HepG2 (cell line): Measurements from ENCODE around the gene WRAP73. TPM values are rescaled to one million over a fixed set of nuclear protein-coding genes. Genes with fewer than 3 reads are reported as not detected.

Source experiments
- ATAC-seq: fragments of 200-7000 bp; cut with Tn5 transposase; 3 replicates; pipeline ENCODE4 v1.9.1; 2020; ENCODE audit warnings: mild to moderate bottlenecking, moderate library complexity
- BruUV-seq: library from RNA; stranded (reverse); fragments of 400-500 nt; replicated peaks from 2 replicates; lab custom pipeline; 2021; lab: Mats Ljungman, UMichigan
- CTCF ChIA-PET: fragments of 300-600 bp; formaldehyde crosslinking; extraction: SDS; loops from one replicate; lab custom pipeline; 2021; ENCODE audit warnings: low total read pairs, inconsistent platforms, low intra/inter-chr PET ratio; lab: Yijun Ruan, JAX
- POLR2A ChIA-PET: fragments of 350-600 bp; sonication (Branson Sonifier 250); formaldehyde crosslinking; loops from one replicate; lab custom pipeline; 2020; ENCODE audit warnings: antibody characterized with exemption, inconsistent platforms; lab: Yijun Ruan, JAX
- DNase-seq: peaks from one replicate; pipeline ENCODE4 v3.0.0-alpha.2; 2015; ENCODE audit warnings: low spot score
- FAIRE-seq: peaks from 3 replicates; lab custom pipeline; 2011; peaks lifted over from hg19 to GRCh38; lab: Jason Lieb, UNC
- H2AFZ ChIP-seq: one replicate; pipeline ENCODE4 v1.6.1; 2011; ENCODE audit warnings: low read length, inconsistent platforms
- H3K27ac ChIP-seq: fragments of 300-600 bp; 3 replicates; pipeline ENCODE4 v1.8.0; 2011; ENCODE audit warnings: mixed run types, mild to moderate bottlenecking, mixed read lengths, low read length, inconsistent platforms; ENCODE audit not compliant: insufficient read depth; ENCODE audit errors: extremely low read length
- H3K27me3 ChIP-seq, 2 experiments: fragments of 200-600 bp in 1 of 2; 2 replicates in 1 of 2; 3 replicates in 1 of 2; pipeline versions ENCODE4 v1.6.0 to v1.8.0; 2011; ENCODE audit warnings: low read length in 2 of 2, mild to moderate bottlenecking in 2 of 2, moderate library complexity in 2 of 2, inconsistent platforms in 1 of 2; ENCODE audit not compliant: insufficient read depth in 2 of 2, control insufficient read depth in 1 of 2
- H3K36me3 ChIP-seq, 2 experiments: fragments of 200-600 bp in 1 of 2; replicated peaks in 1 of 2; 2 replicates in 1 of 2; 3 replicates in 1 of 2; pipeline versions ENCODE4 v1.5.1 to v1.8.0; 2011; ENCODE audit warnings: low read length in 2 of 2, inconsistent platforms in 1 of 2; ENCODE audit not compliant: insufficient read depth in 2 of 2, control insufficient read depth in 1 of 2
- H3K4me1 ChIP-seq: 2 replicates; pipeline ENCODE4 v1.5.1; 2012; ENCODE audit warnings: low read length, inconsistent platforms; ENCODE audit not compliant: insufficient read depth
- H3K4me2 ChIP-seq: 2 replicates; pipeline ENCODE4 v1.6.0; 2011; ENCODE audit warnings: low read depth, low read length, inconsistent platforms
- H3K4me3 ChIP-seq, 3 experiments: fragments of 200-600 bp in 1 of 3; sonication (generic), shearing (Covaris generic) in 1 of 3; replicated peaks in 1 of 3; 2 replicates each; pipeline ENCODE4 v1.5.1; 2011 to 2016; ENCODE audit warnings: low read length in 3 of 3, inconsistent platforms in 2 of 3, low read depth in 2 of 3, mild to moderate bottlenecking in 2 of 3, control low read depth in 1 of 3, mixed read lengths in 1 of 3; ENCODE audit not compliant: insufficient read depth in 1 of 3
- H3K79me2 ChIP-seq: one replicate; pipeline ENCODE4 v1.6.1; 2011; ENCODE audit warnings: low read length, inconsistent platforms; ENCODE audit not compliant: insufficient read depth
- H3K9ac ChIP-seq: 2 replicates; pipeline ENCODE4 v1.6.0; 2011; ENCODE audit warnings: mild to moderate bottlenecking, low read depth, low read length, inconsistent platforms; ENCODE audit not compliant: insufficient read depth
- H3K9me3 ChIP-seq: 2 replicates; pipeline ENCODE4 v1.5.1; 2012; ENCODE audit warnings: mild to moderate bottlenecking, low read length
- H4K20me1 ChIP-seq: 2 replicates; pipeline ENCODE4 v1.6.0; 2011; ENCODE audit warnings: inconsistent platforms, mild to moderate bottlenecking, low read length, moderate library complexity; ENCODE audit not compliant: insufficient read depth
- ATF7-NPFF ChIP-seq: sonication (generic); formaldehyde crosslinking; IDR thresholded peaks from 2 replicates; pipeline ENCODE4 v1.8.1; 2023; ENCODE audit warnings: mild to moderate bottlenecking, low read depth, missing genetic modification reagents, moderate library complexity
- E2F2 ChIP-seq: sonication (generic); formaldehyde crosslinking; IDR thresholded peaks from 2 replicates; pipeline ENCODE4 v1.4.0; 2020; ENCODE audit warnings: missing genetic modification reagents, borderline replicate concordance
- MAZ ChIP-seq, 2 experiments: sonication (generic) in 1 of 2; formaldehyde crosslinking in 1 of 2; IDR thresholded peaks; 2 replicates each; pipeline versions ENCODE4 v1.5.0 to v1.6.1; 2012 to 2020; ENCODE audit warnings: low read depth in 2 of 2, mild to moderate bottlenecking in 2 of 2, borderline replicate concordance in 1 of 2, improper control_type of control experiment in 1 of 2, low read length in 1 of 2, missing genetic modification reagents in 1 of 2, moderate library complexity in 1 of 2
- THAP9 ChIP-seq: sonication (generic); formaldehyde crosslinking; IDR thresholded peaks from 2 replicates; pipeline ENCODE4; 2020; ENCODE audit warnings: missing genetic modification reagents, mild to moderate bottlenecking, borderline replicate concordance
- ZHX2 ChIP-seq, 2 experiments: sonication (generic) in 1 of 2; formaldehyde crosslinking in 1 of 2; IDR thresholded peaks; 2 replicates each; pipeline versions ENCODE4 v1.6.1 to v1.9.0; 2014 to 2022; ENCODE audit warnings: antibody characterized with exemption in 1 of 2, borderline replicate concordance in 1 of 2, inconsistent platforms in 1 of 2, low read depth in 1 of 2, missing genetic modification reagents in 1 of 2
- ZNF230 ChIP-seq: sonication (generic); formaldehyde crosslinking; IDR thresholded peaks from 2 replicates; pipeline ENCODE4 v1.4.0; 2020; ENCODE audit warnings: mild to moderate bottlenecking, missing genetic modification reagents
- ZNF326 ChIP-seq: sonication (generic); formaldehyde crosslinking; IDR thresholded peaks from 2 replicates; pipeline ENCODE4 v1.4.0; 2020; ENCODE audit warnings: missing genetic modification reagents, borderline replicate concordance
- ZNF562 ChIP-seq: sonication (generic); formaldehyde crosslinking; IDR thresholded peaks from 2 replicates; pipeline ENCODE4 v1.8.0; 2022; ENCODE audit warnings: missing genetic modification reagents, borderline replicate concordance
- ZNF724P ChIP-seq: sonication (generic); formaldehyde crosslinking; IDR thresholded peaks from 2 replicates; pipeline ENCODE4 v1.8.0; 2022; ENCODE audit warnings: missing genetic modification reagents, borderline replicate concordance
- WGBS: methylation state at CpG from one replicate; pipeline ENCODE4 v1.1.6; 2017; ENCODE audit warnings: low lambda C conversion rate; 5-methylcytosine and 5-hydroxymethylcytosine counted together
- in situ Hi-C: cut with HindIII; loops from 2 replicates; pipeline ENCODE4 v1.10.0; 2017; ENCODE audit warnings: low pct_unique_long_range_greater_than_20kb; ENCODE audit not compliant: extremely low pct_ligation_motif_present
- intact Hi-C: fragments of 100-400 bp; cut with micrococcal nuclease; formaldehyde crosslinking; loops from one replicate; pipeline ENCODE4 v1.10.0; 2022; ENCODE audit not compliant: unreplicated experiment
- polyA plus RNA-seq, 8 experiments: library from polyadenylated mRNA; depleted of rRNA in 3 of 8; stranded (reverse) in 7 of 8; unstranded in 1 of 8; fragments of >200 nt; fragmentation: Illumina TruSeq in 4 of 8; extraction: Trizol in 4 of 8; gene quantifications; 2 replicates each; pipeline versions ENCODE4 v1.2.1 to v1.2.3, GENCODE V29; 2011 to 2016; ENCODE audit warnings: low read depth in 4 of 8, missing spikeins in 1 of 8, mixed read lengths in 1 of 8; ENCODE audit not compliant: insufficient read depth in 1 of 8
- total RNA-seq, 5 experiments: library from RNA; depleted of rRNA; stranded (reverse); fragments of >200 nt; fragmentation: Illumina TruSeq; extraction: Trizol; gene quantifications; 2 replicates each; pipeline ENCODE4 v1.2.3, GENCODE V29; 2016; ENCODE audit warnings: low read depth in 1 of 5

WRAP73 gene
- total and polyA plus RNA-seq, 2 of the 13 experiments (the other 11 are each of a cell fraction or from before 2014, with no cell fraction given), result 18.1 to 40.4 TPM

- WGBS, result 0% methylated on average over 1 of the region's 16 CpGs
- no peak overlapping the region for H3K9ac ChIP-seq
- ATAC-seq (no peak), FAIRE-seq (no peak), DNase-seq (no peak)
- H3K79me2 ChIP-seq, result no peaks in the 10 kb centered on the region
- H3K4me1 ChIP-seq, result peaks cover 12% of the 10 kb centered on the region
- in situ Hi-C loops, result no loop called here
- H3K4me3 ChIP-seq, result no peak overlapping the region
- no peak overlapping the region for H3K4me2 ChIP-seq
- H3K27ac ChIP-seq, result no peak overlapping the region
- ChIA-PET POLR2A (no interaction called here), CTCF (no interaction called here)
- BruUV-seq, result no TSS peak
- no peaks in the 10 kb centered on the region for H3K36me3 ChIP-seq
- H4K20me1 ChIP-seq, result no peaks in the 10 kb centered on the region
- H3K27me3 ChIP-seq, result peaks cover 33 to 93% of the 10 kb centered on the region in 2 experiments
- no peaks in the 10 kb centered on the region for H3K9me3 ChIP-seq
- intact Hi-C loops, result no loop called here
- H2AFZ ChIP-seq, result no peak overlapping the region
- TF ChIP-seq ATF7-NPFF (CRISPR knock-in tag) (no peak), E2F2 (CRISPR knock-in tag) (no peak), ZHX2 (IDR thresholded peaks at IDR 0.05; ENCODE audit: low read depth) (no peak), ZHX2 (CRISPR knock-in tag; IDR thresholded peaks at IDR 0.05; ENCODE audit: borderline replicate concordance) (no peak), MAZ (IDR thresholded peaks at IDR 0.05; ENCODE audit: borderline replicate concordance, low read depth, low read length) (no peak), MAZ (CRISPR knock-in tag; IDR thresholded peaks at IDR 0.05; ENCODE audit: low read depth) (no peak), ZNF724P (CRISPR knock-in tag) (no peak), ZNF326 (no peak), THAP9 (CRISPR knock-in tag) (no peak), ZNF562 (no peak), ZNF230 (CRISPR knock-in tag) (no peak)
Observed at GRCh38 chr1:3599286-3599811, 50.6 kb downstream of the WRAP73 start.
